GM23338 (cell line): ENCODE measurements around the gene HMG20B. TPM values are rescaled to one million over a fixed set of nuclear protein-coding genes. Genes with fewer than 3 reads are reported as not detected.

Experiments used
- ATAC-seq: fragments of 200-7000 bp; cut with Tn5 transposase; 3 replicates; pipeline ENCODE4 v1.9.1; 2020
- DNase-seq: peaks from one replicate; pipeline ENCODE4 v3.0.0-alpha.2; 2015; ENCODE audit warnings: low spot score
- H2AFZ ChIP-seq: fragments of 200-600 bp; sonication (generic); 2 replicates; pipeline ENCODE4 v1.8.0; 2016; ENCODE audit warnings: antibody characterized with exemption, mild to moderate bottlenecking, moderate library complexity
- H3F3A ChIP-seq: fragments of 200-600 bp; sonication (generic); replicated peaks from 2 replicates; pipeline ENCODE4 v1.8.0; 2017; ENCODE audit warnings: antibody characterized with exemption, mixed run types, low read depth
- H3K27ac ChIP-seq: fragments of 200-600 bp; sonication (generic); 2 replicates; pipeline ENCODE4 v1.6.1; 2016; ENCODE audit warnings: low read depth
- H3K27me3 ChIP-seq: fragments of 200-600 bp; sonication (generic); 2 replicates; pipeline ENCODE4 v1.8.0; 2016; ENCODE audit warnings: mild to moderate bottlenecking, mixed run types, moderate library complexity; ENCODE audit not compliant: insufficient read depth
- H3K36me3 ChIP-seq: fragments of 200-600 bp; sonication (generic); 2 replicates; pipeline ENCODE4 v1.8.0; 2016; ENCODE audit warnings: mild to moderate bottlenecking; ENCODE audit not compliant: insufficient read depth
- H3K4me1 ChIP-seq: fragments of 200-600 bp; sonication (generic); 2 replicates; pipeline ENCODE4 v1.8.0; 2016; ENCODE audit warnings: mild to moderate bottlenecking, moderate library complexity; ENCODE audit not compliant: insufficient read depth
- H3K4me2 ChIP-seq: fragments of 200-600 bp; sonication (generic); 2 replicates; pipeline ENCODE4 v1.7.1; 2017; ENCODE audit warnings: mixed run types
- H3K4me3 ChIP-seq: fragments of 200-600 bp; sonication (generic); 2 replicates; pipeline ENCODE4 v1.6.1; 2016; ENCODE audit warnings: mixed run types
- H3K79me2 ChIP-seq: fragments of 200-600 bp; sonication (generic); replicated peaks from 2 replicates; pipeline ENCODE4 v1.8.0; 2017; ENCODE audit warnings: mild to moderate bottlenecking; ENCODE audit not compliant: insufficient read depth
- H3K9me2 ChIP-seq: fragments of 200-600 bp; sonication (generic); 2 replicates; pipeline ENCODE4 v1.8.0; 2017; ENCODE audit not compliant: insufficient read depth
- H4K20me1 ChIP-seq: fragments of 200-600 bp; sonication (generic); replicated peaks from 2 replicates; pipeline ENCODE4 v1.8.0; 2017; ENCODE audit warnings: mild to moderate bottlenecking; ENCODE audit not compliant: insufficient read depth
- H3K27ac Mint-ChIP-seq: 2 replicates; pipeline ENCODE4 v1.8.0; 2020; ENCODE audit warnings: inconsistent platforms, mild to moderate bottlenecking, moderate library complexity, mixed read lengths
- H3K27me3 Mint-ChIP-seq: 3 replicates; pipeline ENCODE4 v1.8.0; 2022; ENCODE audit warnings: low read depth, mild to moderate bottlenecking, moderate library complexity, mixed read lengths, inconsistent platforms; ENCODE audit not compliant: insufficient read depth, poor library complexity
- H3K36me3 Mint-ChIP-seq: 3 replicates; pipeline ENCODE4 v1.8.0; 2021; ENCODE audit warnings: low read depth, mild to moderate bottlenecking, inconsistent platforms, moderate library complexity, mixed read lengths
- H3K4me1 Mint-ChIP-seq: 3 replicates; pipeline ENCODE4 v1.8.0; 2020; ENCODE audit warnings: mild to moderate bottlenecking, inconsistent platforms, mixed read lengths
- H3K4me3 Mint-ChIP-seq: 3 replicates; pipeline ENCODE4 v1.8.0; 2021; ENCODE audit warnings: moderate library complexity, mild to moderate bottlenecking, inconsistent platforms, mixed read lengths
- H3K9me3 Mint-ChIP-seq: 3 replicates; pipeline ENCODE4 v1.8.0; 2020; ENCODE audit warnings: moderate library complexity, mild to moderate bottlenecking, inconsistent platforms, mixed read lengths
- CREB1 ChIP-seq: fragments of 250-450 bp; sonication (Bioruptor Pico); IDR thresholded peaks from 2 replicates; pipeline ENCODE4 v1.5.0; 2020; ENCODE audit warnings: low read depth, mild to moderate bottlenecking, moderate library complexity
- EZH2 ChIP-seq: fragments of 200-600 bp; sonication (generic); IDR thresholded peaks from one replicate; pipeline ENCODE4 v1.8.0; 2017; ENCODE audit warnings: antibody characterized with exemption, mild to moderate bottlenecking, low read depth; ENCODE audit not compliant: unreplicated experiment
- EZH2phosphoT487 ChIP-seq: fragments of 200-600 bp; sonication (generic); IDR thresholded peaks from one replicate; pipeline ENCODE4 v1.8.1; 2018; ENCODE audit warnings: antibody characterized with exemption; ENCODE audit not compliant: unreplicated experiment
- JUNB ChIP-seq: IDR thresholded peaks from one replicate; pipeline ENCODE4 v1.6.1; 2016; ENCODE audit warnings: antibody characterized with exemption; ENCODE audit not compliant: unreplicated experiment
- NANOG ChIP-seq: IDR thresholded peaks from 2 replicates; pipeline ENCODE4 v1.6.1; 2016; ENCODE audit warnings: antibody characterized with exemption, borderline replicate concordance
- POLR2AphosphoS5 ChIP-seq: IDR thresholded peaks from 2 replicates; pipeline ENCODE4 v1.6.1; 2016; ENCODE audit warnings: antibody characterized with exemption, low read depth
- STAT1 ChIP-seq: IDR thresholded peaks from one replicate; pipeline ENCODE4 v1.6.1; 2016; ENCODE audit warnings: antibody characterized with exemption; ENCODE audit not compliant: unreplicated experiment
- ZNF114 ChIP-seq: fragments of 250-450 bp; sonication (Bioruptor Pico); IDR thresholded peaks from 2 replicates; pipeline ENCODE4 v1.5.0; 2020; ENCODE audit warnings: mild to moderate bottlenecking, moderate library complexity
- ZNF331 ChIP-seq: fragments of 250-450 bp; sonication (Bioruptor Pico); IDR thresholded peaks from 2 replicates; pipeline ENCODE4 v1.5.0; 2020; ENCODE audit warnings: low read depth, mild to moderate bottlenecking, moderate library complexity
- polyA plus RNA-seq: library from polyadenylated mRNA; unstranded; fragments of >200 nt; fragmentation: Nextera tagmentation; extraction: Ambion mirVana; gene quantifications from 2 replicates; pipeline ENCODE4 v1.2.1, GENCODE V29; 2016
- total RNA-seq: library from RNA; depleted of rRNA; stranded (reverse); fragments of >200 nt; shearing (Covaris generic); gene quantifications from 2 replicates; pipeline ENCODE4 v1.2.3, GENCODE V29; 2014
- TF ChIP-seq, protein P1 (sequence below): fragments of 250-450 bp; sonication (Bioruptor Pico); IDR thresholded peaks from 2 replicates; pipeline ENCODE4 v1.5.0; 2020; ENCODE audit warnings: mild to moderate bottlenecking, moderate library complexity
- TF ChIP-seq, protein P2 (sequence below), 2 experiments: fragments of 200-600 bp in 1 of 2; sonication (generic) in 1 of 2; conservative IDR thresholded peaks; 2 replicates each; pipeline versions ENCODE4 v1.5.1 to v1.6.1; 2016 to 2017; ENCODE audit warnings: antibody characterized with exemption in 2 of 2, low read depth in 2 of 2, mild to moderate bottlenecking in 2 of 2, moderate library complexity in 1 of 2
- TF ChIP-seq, protein P3 (sequence below): IDR thresholded peaks from 2 replicates; pipeline ENCODE4 v1.6.1; 2016; ENCODE audit warnings: antibody characterized with exemption
- TF ChIP-seq, protein P4 (sequence below): IDR thresholded peaks from one replicate; pipeline ENCODE4 v1.6.1; 2018; ENCODE audit warnings: antibody characterized with exemption; ENCODE audit not compliant: unreplicated experiment

HMG20B gene
- total and polyA plus RNA-seq, 2 experiments from 2014 or later, result 74.1 to 130 TPM

DNA sequence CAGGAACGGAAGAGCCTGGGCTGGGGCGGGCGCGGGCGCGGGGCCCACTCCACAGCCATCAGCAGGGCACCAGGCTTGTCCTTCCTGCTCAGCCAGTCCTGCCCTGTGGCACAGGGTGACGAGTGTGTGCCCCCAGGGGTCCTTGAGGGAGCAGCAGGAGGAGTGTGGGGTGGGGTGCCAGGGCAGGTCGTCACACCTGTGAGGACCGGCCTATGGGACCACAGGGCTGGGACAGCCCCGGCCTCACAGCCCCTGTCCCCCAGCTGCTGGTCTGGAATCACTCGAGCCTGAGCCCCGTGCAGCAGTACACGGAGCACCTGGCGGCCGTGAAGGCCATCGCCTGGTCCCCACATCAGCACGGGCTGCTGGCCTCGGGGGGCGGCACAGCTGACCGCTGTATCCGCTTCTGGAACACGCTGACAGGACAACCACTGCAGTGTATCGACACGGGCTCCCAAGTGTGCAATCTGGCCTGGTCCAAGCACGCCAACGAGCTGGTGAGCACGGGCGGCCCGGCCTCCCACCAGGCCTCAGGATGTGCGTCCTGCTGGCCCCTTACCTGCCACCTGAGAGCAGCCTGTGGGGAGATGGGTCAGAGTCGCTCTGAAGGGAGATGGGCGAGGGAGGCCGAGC, 40.5 kb upstream of the HMG20B start:
- H3K4me3 ChIP-seq, result no peak overlapping the region
- no peaks in the 10 kb centered on the region for H3K27me3 ChIP-seq
- H3K27me3 Mint-ChIP-seq, result peaks cover 9% of the 10 kb centered on the region
- ATAC-seq (no peak), DNase-seq (no peak)
- H3K9me2 ChIP-seq, result no peaks in the 10 kb centered on the region
- H3K4me1 ChIP-seq, result no peaks in the 10 kb centered on the region
- TF ChIP-seq, protein P1, sequence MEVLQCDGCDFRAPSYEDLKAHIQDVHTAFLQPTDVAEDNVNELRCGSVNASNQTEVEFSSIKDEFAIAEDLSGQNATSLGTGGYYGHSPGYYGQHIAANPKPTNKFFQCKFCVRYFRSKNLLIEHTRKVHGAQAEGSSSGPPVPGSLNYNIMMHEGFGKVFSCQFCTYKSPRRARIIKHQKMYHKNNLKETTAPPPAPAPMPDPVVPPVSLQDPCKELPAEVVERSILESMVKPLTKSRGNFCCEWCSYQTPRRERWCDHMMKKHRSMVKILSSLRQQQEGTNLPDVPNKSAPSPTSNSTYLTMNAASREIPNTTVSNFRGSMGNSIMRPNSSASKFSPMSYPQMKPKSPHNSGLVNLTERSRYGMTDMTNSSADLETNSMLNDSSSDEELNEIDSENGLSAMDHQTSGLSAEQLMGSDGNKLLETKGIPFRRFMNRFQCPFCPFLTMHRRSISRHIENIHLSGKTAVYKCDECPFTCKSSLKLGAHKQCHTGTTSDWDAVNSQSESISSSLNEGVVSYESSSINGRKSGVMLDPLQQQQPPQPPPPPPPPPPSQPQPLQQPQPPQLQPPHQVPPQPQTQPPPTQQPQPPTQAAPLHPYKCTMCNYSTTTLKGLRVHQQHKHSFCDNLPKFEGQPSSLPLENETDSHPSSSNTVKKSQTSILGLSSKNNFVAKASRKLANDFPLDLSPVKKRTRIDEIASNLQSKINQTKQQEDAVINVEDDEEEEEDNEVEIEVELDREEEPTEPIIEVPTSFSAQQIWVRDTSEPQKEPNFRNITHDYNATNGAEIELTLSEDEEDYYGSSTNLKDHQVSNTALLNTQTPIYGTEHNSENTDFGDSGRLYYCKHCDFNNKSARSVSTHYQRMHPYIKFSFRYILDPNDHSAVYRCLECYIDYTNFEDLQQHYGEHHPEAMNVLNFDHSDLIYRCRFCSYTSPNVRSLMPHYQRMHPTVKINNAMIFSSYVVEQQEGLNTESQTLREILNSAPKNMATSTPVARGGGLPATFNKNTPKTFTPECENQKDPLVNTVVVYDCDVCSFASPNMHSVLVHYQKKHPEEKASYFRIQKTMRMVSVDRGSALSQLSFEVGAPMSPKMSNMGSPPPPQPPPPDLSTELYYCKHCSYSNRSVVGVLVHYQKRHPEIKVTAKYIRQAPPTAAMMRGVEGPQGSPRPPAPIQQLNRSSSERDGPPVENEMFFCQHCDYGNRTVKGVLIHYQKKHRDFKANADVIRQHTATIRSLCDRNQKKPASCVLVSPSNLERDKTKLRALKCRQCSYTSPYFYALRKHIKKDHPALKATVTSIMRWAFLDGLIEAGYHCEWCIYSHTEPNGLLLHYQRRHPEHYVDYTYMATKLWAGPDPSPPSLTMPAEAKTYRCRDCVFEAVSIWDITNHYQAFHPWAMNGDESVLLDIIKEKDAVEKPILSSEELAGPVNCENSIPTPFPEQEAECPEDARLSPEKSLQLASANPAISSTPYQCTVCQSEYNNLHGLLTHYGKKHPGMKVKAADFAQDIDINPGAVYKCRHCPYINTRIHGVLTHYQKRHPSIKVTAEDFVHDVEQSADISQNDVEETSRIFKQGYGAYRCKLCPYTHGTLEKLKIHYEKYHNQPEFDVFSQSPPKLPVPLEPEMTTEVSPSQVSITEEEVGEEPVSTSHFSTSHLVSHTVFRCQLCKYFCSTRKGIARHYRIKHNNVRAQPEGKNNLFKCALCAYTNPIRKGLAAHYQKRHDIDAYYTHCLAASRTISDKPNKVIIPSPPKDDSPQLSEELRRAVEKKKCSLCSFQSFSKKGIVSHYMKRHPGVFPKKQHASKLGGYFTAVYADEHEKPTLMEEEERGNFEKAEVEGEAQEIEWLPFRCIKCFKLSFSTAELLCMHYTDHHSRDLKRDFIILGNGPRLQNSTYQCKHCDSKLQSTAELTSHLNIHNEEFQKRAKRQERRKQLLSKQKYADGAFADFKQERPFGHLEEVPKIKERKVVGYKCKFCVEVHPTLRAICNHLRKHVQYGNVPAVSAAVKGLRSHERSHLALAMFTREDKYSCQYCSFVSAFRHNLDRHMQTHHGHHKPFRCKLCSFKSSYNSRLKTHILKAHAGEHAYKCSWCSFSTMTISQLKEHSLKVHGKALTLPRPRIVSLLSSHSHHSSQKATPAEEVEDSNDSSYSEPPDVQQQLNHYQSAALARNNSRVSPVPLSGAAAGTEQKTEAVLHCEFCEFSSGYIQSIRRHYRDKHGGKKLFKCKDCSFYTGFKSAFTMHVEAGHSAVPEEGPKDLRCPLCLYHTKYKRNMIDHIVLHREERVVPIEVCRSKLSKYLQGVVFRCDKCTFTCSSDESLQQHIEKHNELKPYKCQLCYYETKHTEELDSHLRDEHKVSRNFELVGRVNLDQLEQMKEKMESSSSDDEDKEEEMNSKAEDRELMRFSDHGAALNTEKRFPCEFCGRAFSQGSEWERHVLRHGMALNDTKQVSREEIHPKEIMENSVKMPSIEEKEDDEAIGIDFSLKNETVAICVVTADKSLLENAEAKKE (CRISPR knock-in tag), result no peak
- TF ChIP-seq EZH2 (no peak), JUNB (no peak), CREB1 (CRISPR knock-in tag) (no peak), ZNF114 (CRISPR knock-in tag) (no peak), EZH2phosphoT487 (no peak), STAT1 (no peak), ZNF331 (CRISPR knock-in tag) (no peak), NANOG (no peak), POLR2AphosphoS5 (no peak)
- TF ChIP-seq, protein P2, sequence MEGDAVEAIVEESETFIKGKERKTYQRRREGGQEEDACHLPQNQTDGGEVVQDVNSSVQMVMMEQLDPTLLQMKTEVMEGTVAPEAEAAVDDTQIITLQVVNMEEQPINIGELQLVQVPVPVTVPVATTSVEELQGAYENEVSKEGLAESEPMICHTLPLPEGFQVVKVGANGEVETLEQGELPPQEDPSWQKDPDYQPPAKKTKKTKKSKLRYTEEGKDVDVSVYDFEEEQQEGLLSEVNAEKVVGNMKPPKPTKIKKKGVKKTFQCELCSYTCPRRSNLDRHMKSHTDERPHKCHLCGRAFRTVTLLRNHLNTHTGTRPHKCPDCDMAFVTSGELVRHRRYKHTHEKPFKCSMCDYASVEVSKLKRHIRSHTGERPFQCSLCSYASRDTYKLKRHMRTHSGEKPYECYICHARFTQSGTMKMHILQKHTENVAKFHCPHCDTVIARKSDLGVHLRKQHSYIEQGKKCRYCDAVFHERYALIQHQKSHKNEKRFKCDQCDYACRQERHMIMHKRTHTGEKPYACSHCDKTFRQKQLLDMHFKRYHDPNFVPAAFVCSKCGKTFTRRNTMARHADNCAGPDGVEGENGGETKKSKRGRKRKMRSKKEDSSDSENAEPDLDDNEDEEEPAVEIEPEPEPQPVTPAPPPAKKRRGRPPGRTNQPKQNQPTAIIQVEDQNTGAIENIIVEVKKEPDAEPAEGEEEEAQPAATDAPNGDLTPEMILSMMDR (conservative IDR thresholded peaks at IDR 0.05; ENCODE audit: low read depth in 2 of 2), result no peak
- TF ChIP-seq, protein P3, sequence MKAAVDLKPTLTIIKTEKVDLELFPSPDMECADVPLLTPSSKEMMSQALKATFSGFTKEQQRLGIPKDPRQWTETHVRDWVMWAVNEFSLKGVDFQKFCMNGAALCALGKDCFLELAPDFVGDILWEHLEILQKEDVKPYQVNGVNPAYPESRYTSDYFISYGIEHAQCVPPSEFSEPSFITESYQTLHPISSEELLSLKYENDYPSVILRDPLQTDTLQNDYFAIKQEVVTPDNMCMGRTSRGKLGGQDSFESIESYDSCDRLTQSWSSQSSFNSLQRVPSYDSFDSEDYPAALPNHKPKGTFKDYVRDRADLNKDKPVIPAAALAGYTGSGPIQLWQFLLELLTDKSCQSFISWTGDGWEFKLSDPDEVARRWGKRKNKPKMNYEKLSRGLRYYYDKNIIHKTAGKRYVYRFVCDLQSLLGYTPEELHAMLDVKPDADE, result no peak
- TF ChIP-seq, protein P4, sequence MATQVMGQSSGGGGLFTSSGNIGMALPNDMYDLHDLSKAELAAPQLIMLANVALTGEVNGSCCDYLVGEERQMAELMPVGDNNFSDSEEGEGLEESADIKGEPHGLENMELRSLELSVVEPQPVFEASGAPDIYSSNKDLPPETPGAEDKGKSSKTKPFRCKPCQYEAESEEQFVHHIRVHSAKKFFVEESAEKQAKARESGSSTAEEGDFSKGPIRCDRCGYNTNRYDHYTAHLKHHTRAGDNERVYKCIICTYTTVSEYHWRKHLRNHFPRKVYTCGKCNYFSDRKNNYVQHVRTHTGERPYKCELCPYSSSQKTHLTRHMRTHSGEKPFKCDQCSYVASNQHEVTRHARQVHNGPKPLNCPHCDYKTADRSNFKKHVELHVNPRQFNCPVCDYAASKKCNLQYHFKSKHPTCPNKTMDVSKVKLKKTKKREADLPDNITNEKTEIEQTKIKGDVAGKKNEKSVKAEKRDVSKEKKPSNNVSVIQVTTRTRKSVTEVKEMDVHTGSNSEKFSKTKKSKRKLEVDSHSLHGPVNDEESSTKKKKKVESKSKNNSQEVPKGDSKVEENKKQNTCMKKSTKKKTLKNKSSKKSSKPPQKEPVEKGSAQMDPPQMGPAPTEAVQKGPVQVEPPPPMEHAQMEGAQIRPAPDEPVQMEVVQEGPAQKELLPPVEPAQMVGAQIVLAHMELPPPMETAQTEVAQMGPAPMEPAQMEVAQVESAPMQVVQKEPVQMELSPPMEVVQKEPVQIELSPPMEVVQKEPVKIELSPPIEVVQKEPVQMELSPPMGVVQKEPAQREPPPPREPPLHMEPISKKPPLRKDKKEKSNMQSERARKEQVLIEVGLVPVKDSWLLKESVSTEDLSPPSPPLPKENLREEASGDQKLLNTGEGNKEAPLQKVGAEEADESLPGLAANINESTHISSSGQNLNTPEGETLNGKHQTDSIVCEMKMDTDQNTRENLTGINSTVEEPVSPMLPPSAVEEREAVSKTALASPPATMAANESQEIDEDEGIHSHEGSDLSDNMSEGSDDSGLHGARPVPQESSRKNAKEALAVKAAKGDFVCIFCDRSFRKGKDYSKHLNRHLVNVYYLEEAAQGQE, result no peak
- H3F3A ChIP-seq, result no peaks in the 10 kb centered on the region
- H2AFZ ChIP-seq, result no peak overlapping the region
- no peaks in the 10 kb centered on the region for H3K79me2 ChIP-seq
- no peak overlapping the region for H3K4me3 Mint-ChIP-seq
- H3K27ac ChIP-seq, result no peak overlapping the region
- no peaks in the 10 kb centered on the region for H3K4me1 Mint-ChIP-seq
- no peaks in the 10 kb centered on the region for H4K20me1 ChIP-seq
- H3K4me2 ChIP-seq, result no peak overlapping the region
- no peaks in the 10 kb centered on the region for H3K9me3 Mint-ChIP-seq
- H3K27ac Mint-ChIP-seq, result no peak overlapping the region
- H3K36me3 ChIP-seq, result no peaks in the 10 kb centered on the region
- H3K36me3 Mint-ChIP-seq, result peaks cover 26% of the 10 kb centered on the region
